Loucy (cell line): ENCODE data around the gene SLCO4C1.
A peak's percentile ranks its signal among the peaks of the same experiment; 100 is the strongest.

Source experiments
- H2AFZ ChIP-seq: fragments of 200-600 bp; sonication (generic); 2 replicates; pipeline ENCODE4 v1.6.0; 2016; ENCODE audit warnings: antibody characterized with exemption, mild to moderate bottlenecking, low read length, moderate library complexity
- H3F3A ChIP-seq: fragments of 200-600 bp; 2 replicates; pipeline ENCODE4 v1.6.0; 2016; ENCODE audit warnings: antibody characterized with exemption, low read depth, mild to moderate bottlenecking
- H3K27me3 ChIP-seq: fragments of 200-600 bp; sonication (generic); 2 replicates; pipeline ENCODE4 v1.6.1; 2014; ENCODE audit warnings: low read length, mild to moderate bottlenecking; ENCODE audit not compliant: insufficient read depth, poor library complexity, severe bottlenecking
- H3K36me3 ChIP-seq: fragments of 200-600 bp; sonication (generic); 2 replicates; pipeline ENCODE4 v1.6.1; 2016; ENCODE audit warnings: low read length; ENCODE audit not compliant: insufficient read depth
- H3K4me1 ChIP-seq: fragments of 200-600 bp; sonication (generic); 2 replicates; pipeline ENCODE4 v1.5.1; 2014; ENCODE audit warnings: low read length, mild to moderate bottlenecking; ENCODE audit not compliant: insufficient read depth, poor library complexity, severe bottlenecking
- H3K4me2 ChIP-seq: fragments of 200-600 bp; sonication (generic); 2 replicates; pipeline ENCODE4 v1.6.0; 2014; ENCODE audit warnings: antibody characterized with exemption, low read length, low read depth, mild to moderate bottlenecking; ENCODE audit not compliant: poor library complexity, severe bottlenecking
- H3K4me3 ChIP-seq: fragments of 200-600 bp; sonication (generic); 2 replicates; pipeline ENCODE4 v1.5.1; 2014; ENCODE audit warnings: low read length, mild to moderate bottlenecking, mixed read lengths; ENCODE audit not compliant: poor library complexity, severe bottlenecking
- H3K79me2 ChIP-seq: fragments of 200-600 bp; sonication (generic); 2 replicates; pipeline ENCODE4 v1.6.1; 2014; ENCODE audit warnings: low read length; ENCODE audit not compliant: insufficient read depth
- H3K9ac ChIP-seq: fragments of 200-600 bp; sonication (generic); 2 replicates; pipeline ENCODE4 v1.6.0; 2014; ENCODE audit warnings: mild to moderate bottlenecking, low read depth, low read length, moderate library complexity; ENCODE audit not compliant: poor library complexity, severe bottlenecking
- H3K9me2 ChIP-seq: fragments of 200-600 bp; sonication (generic); replicated peaks from 2 replicates; pipeline ENCODE4 v1.6.1; 2016; ENCODE audit warnings: low read depth, low read length, mixed read lengths
- H3K9me3 ChIP-seq: fragments of 200-600 bp; sonication (generic); 2 replicates; pipeline ENCODE4 v1.6.1; 2014; ENCODE audit warnings: mild to moderate bottlenecking, antibody characterized with exemption, low read length, low read depth; ENCODE audit not compliant: insufficient read depth
- H4K20me1 ChIP-seq: fragments of 200-600 bp; sonication (generic); 2 replicates; pipeline ENCODE4 v1.6.0; 2014; ENCODE audit warnings: antibody characterized with exemption, low read length, mild to moderate bottlenecking; ENCODE audit not compliant: insufficient read depth, poor library complexity, severe bottlenecking
- CTCF ChIP-seq: fragments of 200-600 bp; sonication (generic); conservative IDR thresholded peaks from 2 replicates; pipeline ENCODE4 v1.5.1; 2014; ENCODE audit warnings: mild to moderate bottlenecking, antibody characterized with exemption, low read length
- EZH2phosphoT487 ChIP-seq: fragments of 200-600 bp; IDR thresholded peaks from 2 replicates; pipeline ENCODE4 v1.6.1; 2018; ENCODE audit warnings: antibody characterized with exemption, mild to moderate bottlenecking, moderate library complexity, borderline replicate concordance

SLCO4C1 gene

GRCh38 chr5:102314328-102314727 is 18.2 kb upstream of the SLCO4C1 start:
- Histone ChIP-seq H3K4me1 (peaks cover 15% of the 10 kb centered on the region), H3K36me3 (no peaks in the 10 kb centered on the region), H2AFZ (no peak overlapping the region), H3K9me3 (no peaks in the 10 kb centered on the region), H3K79me2 (no peaks in the 10 kb centered on the region), H4K20me1 (no peaks in the 10 kb centered on the region), H3K27me3 (no peaks in the 10 kb centered on the region), H3K9ac (peak overlapping the region; percentile 33), H3K4me3 (no peak overlapping the region), H3K4me2 (peak overlapping the region; percentile 51), H3F3A (no peaks in the 10 kb centered on the region), H3K9me2 (no peaks in the 10 kb centered on the region)
- no peak for TF ChIP-seq CTCF
- no peak for TF ChIP-seq EZH2phosphoT487

- H2AFZ ChIP-seq: no peak overlapping the region
- H3K9me2 ChIP-seq: no peaks in the 10 kb centered on the region
- no peak for TF ChIP-seq CTCF
- no peak for TF ChIP-seq EZH2phosphoT487
- peak overlapping the region; percentile 51 for H3K4me2 ChIP-seq
- H3K36me3 ChIP-seq: no peaks in the 10 kb centered on the region
- no peaks in the 10 kb centered on the region for H3K27me3 ChIP-seq
- no peaks in the 10 kb centered on the region for H3K79me2 ChIP-seq
- no peaks in the 10 kb centered on the region for H4K20me1 ChIP-seq
- no peak overlapping the region for H3K4me3 ChIP-seq
- H3K9ac ChIP-seq: no peak overlapping the region
- peaks cover 15% of the 10 kb centered on the region for H3K4me1 ChIP-seq
- H3K9me3 ChIP-seq: no peaks in the 10 kb centered on the region
- H3F3A ChIP-seq: no peaks in the 10 kb centered on the region
Observed at GRCh38 chr5:102313912-102314311, 17.8 kb upstream of the SLCO4C1 start.

DNA sequence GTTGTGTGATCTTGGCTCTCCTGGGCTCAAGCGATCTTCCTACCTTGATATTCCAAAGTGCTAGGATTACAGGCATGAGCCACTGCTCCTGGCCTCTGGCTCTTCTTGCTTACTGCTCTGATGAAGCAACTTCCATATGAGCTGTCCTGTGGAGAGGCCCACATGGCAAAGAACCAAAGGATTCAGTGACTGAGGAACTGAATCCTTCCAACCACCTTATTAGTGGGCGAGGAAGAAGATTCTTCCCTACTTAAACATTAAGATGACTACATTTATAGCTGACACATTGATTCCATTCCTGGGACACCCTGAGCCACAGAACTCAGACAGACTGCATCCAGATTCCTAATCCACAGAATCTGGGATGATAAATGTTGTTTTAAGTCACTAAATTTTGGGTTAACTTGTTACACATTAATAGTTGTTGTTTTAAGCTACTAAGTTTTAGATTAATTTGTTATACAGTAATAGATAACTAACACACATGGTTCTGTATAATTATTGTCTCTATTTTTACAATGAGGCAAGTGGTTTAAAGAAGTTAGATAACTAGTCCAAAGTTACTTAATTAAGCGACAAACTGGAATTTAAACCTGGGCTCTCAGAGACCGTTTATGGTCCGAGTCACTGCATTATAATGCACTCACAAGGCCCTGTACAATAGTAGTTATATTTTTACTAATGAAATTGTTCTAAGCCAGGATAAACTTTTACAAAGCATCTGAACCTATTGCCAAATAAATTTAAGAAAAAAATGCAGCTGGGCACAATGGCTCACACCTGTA is 16.7 kb upstream of the SLCO4C1 start:
- Histone ChIP-seq H3K9ac (no peak overlapping the region), H3K4me3 (no peak overlapping the region), H3K36me3 (no peaks in the 10 kb centered on the region), H3K4me2 (no peak overlapping the region), H3K27me3 (no peaks in the 10 kb centered on the region), H3K9me2 (no peaks in the 10 kb centered on the region), H2AFZ (peak overlapping the region; percentile 15; the same call in 1 of the 2 replicates), H3K79me2 (no peaks in the 10 kb centered on the region), H3K4me1 (peaks cover 15% of the 10 kb centered on the region), H3K9me3 (no peaks in the 10 kb centered on the region), H3F3A (no peaks in the 10 kb centered on the region), H4K20me1 (no peaks in the 10 kb centered on the region)
- no peak for TF ChIP-seq EZH2phosphoT487
- TF ChIP-seq CTCF: no peak
